Liver (tissue), 3 donors: Measurements from ENCODE around the gene CLEC18C.
"Not testable (repeated sequence)": the region's sequence is repeated elsewhere in the genome, so short reads cannot be mapped to it uniquely, and the experiment has no call there.

Experiments used
- EGR1 ChIP-seq, 2 donors: IDR thresholded peaks; 2 replicates each; pipeline ENCODE4 v1.6.1; 2016 to 2018; ENCODE audit warnings: antibody characterized with exemption in 2 of 2, low read depth in 2 of 2
- JUND ChIP-seq, 2 donors: IDR thresholded peaks; 2 replicates each; pipeline ENCODE4 v1.6.1; 2016; ENCODE audit warnings: antibody characterized with exemption in 2 of 2
- RAD21 ChIP-seq, 2 donors: IDR thresholded peaks; 2 replicates each; pipeline ENCODE4 v1.6.1; 2016; ENCODE audit warnings: antibody characterized with exemption in 2 of 2, mild to moderate bottlenecking in 2 of 2
- SP1 ChIP-seq: IDR thresholded peaks from 2 replicates; pipeline ENCODE4 v1.6.1; 2018; ENCODE audit warnings: antibody characterized with exemption, mild to moderate bottlenecking
- YY1 ChIP-seq: IDR thresholded peaks from 2 replicates; pipeline ENCODE4 v1.6.1; 2016; ENCODE audit warnings: antibody characterized with exemption, mild to moderate bottlenecking
- TF ChIP-seq, protein P1 (sequence below): fragments of 150-350 bp; IDR thresholded peaks from 2 replicates; pipeline ENCODE4 v1.5.1; 2017; ENCODE audit warnings: improper control_type of control experiment, low read depth, low read length; ENCODE audit not compliant: missing input control
- TF ChIP-seq, protein P2 (sequence below): IDR thresholded peaks from 2 replicates; pipeline ENCODE4 v1.6.1; 2016; ENCODE audit warnings: antibody characterized with exemption
- TF ChIP-seq, protein P3 (sequence below): IDR thresholded peaks from 2 replicates; pipeline ENCODE4 v1.6.1; 2016; ENCODE audit warnings: antibody characterized with exemption
- TF ChIP-seq, protein P4 (sequence below): IDR thresholded peaks from 2 replicates; pipeline ENCODE4 v1.6.1; 2016; ENCODE audit warnings: antibody characterized with exemption, mild to moderate bottlenecking
- TF ChIP-seq, protein P5 (sequence below): IDR thresholded peaks from 2 replicates; pipeline ENCODE4 v1.6.1; 2016; ENCODE audit warnings: antibody characterized with exemption
- donor health status: healthy.
- donor health status: healthy.

DNA sequence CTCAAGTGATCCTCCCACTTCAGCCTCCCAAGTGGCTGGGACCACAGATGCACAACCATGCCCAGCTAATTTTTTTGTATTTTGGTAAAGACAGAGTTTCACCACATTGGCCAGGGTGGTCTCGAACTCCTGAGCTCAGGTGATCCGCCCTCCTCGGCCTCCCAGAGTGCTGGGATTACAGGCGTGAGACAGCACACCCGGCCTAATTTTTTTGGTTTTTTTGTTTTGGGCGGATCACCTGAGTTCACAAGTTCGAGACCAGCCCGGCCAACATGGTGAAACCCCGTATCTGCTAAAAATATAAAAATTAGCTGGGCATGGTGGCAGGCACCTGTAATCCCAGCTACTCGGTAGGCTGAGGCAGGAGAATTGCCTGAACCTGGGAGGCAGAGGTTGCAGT lies 18.9 kb upstream of the CLEC18C start:
- TF ChIP-seq, protein P1, sequence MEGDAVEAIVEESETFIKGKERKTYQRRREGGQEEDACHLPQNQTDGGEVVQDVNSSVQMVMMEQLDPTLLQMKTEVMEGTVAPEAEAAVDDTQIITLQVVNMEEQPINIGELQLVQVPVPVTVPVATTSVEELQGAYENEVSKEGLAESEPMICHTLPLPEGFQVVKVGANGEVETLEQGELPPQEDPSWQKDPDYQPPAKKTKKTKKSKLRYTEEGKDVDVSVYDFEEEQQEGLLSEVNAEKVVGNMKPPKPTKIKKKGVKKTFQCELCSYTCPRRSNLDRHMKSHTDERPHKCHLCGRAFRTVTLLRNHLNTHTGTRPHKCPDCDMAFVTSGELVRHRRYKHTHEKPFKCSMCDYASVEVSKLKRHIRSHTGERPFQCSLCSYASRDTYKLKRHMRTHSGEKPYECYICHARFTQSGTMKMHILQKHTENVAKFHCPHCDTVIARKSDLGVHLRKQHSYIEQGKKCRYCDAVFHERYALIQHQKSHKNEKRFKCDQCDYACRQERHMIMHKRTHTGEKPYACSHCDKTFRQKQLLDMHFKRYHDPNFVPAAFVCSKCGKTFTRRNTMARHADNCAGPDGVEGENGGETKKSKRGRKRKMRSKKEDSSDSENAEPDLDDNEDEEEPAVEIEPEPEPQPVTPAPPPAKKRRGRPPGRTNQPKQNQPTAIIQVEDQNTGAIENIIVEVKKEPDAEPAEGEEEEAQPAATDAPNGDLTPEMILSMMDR: not testable (repeated sequence)
- TF ChIP-seq, protein P2, sequence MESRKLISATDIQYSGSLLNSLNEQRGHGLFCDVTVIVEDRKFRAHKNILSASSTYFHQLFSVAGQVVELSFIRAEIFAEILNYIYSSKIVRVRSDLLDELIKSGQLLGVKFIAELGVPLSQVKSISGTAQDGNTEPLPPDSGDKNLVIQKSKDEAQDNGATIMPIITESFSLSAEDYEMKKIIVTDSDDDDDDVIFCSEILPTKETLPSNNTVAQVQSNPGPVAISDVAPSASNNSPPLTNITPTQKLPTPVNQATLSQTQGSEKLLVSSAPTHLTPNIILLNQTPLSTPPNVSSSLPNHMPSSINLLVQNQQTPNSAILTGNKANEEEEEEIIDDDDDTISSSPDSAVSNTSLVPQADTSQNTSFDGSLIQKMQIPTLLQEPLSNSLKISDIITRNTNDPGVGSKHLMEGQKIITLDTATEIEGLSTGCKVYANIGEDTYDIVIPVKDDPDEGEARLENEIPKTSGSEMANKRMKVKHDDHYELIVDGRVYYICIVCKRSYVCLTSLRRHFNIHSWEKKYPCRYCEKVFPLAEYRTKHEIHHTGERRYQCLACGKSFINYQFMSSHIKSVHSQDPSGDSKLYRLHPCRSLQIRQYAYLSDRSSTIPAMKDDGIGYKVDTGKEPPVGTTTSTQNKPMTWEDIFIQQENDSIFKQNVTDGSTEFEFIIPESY: not testable (repeated sequence)
- TF ChIP-seq JUND (IDR thresholded peaks at IDR 0.05); SP1; RAD21 (IDR thresholded peaks at IDR 0.05); YY1; EGR1 (IDR thresholded peaks at IDR 0.05; ENCODE audit: low read depth in 2 of 2): not testable (repeated sequence)
- TF ChIP-seq, protein P3, sequence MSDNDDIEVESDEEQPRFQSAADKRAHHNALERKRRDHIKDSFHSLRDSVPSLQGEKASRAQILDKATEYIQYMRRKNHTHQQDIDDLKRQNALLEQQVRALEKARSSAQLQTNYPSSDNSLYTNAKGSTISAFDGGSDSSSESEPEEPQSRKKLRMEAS: not testable (repeated sequence)
- TF ChIP-seq, protein P4, sequence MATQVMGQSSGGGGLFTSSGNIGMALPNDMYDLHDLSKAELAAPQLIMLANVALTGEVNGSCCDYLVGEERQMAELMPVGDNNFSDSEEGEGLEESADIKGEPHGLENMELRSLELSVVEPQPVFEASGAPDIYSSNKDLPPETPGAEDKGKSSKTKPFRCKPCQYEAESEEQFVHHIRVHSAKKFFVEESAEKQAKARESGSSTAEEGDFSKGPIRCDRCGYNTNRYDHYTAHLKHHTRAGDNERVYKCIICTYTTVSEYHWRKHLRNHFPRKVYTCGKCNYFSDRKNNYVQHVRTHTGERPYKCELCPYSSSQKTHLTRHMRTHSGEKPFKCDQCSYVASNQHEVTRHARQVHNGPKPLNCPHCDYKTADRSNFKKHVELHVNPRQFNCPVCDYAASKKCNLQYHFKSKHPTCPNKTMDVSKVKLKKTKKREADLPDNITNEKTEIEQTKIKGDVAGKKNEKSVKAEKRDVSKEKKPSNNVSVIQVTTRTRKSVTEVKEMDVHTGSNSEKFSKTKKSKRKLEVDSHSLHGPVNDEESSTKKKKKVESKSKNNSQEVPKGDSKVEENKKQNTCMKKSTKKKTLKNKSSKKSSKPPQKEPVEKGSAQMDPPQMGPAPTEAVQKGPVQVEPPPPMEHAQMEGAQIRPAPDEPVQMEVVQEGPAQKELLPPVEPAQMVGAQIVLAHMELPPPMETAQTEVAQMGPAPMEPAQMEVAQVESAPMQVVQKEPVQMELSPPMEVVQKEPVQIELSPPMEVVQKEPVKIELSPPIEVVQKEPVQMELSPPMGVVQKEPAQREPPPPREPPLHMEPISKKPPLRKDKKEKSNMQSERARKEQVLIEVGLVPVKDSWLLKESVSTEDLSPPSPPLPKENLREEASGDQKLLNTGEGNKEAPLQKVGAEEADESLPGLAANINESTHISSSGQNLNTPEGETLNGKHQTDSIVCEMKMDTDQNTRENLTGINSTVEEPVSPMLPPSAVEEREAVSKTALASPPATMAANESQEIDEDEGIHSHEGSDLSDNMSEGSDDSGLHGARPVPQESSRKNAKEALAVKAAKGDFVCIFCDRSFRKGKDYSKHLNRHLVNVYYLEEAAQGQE: not testable (repeated sequence)
- TF ChIP-seq, protein P5, sequence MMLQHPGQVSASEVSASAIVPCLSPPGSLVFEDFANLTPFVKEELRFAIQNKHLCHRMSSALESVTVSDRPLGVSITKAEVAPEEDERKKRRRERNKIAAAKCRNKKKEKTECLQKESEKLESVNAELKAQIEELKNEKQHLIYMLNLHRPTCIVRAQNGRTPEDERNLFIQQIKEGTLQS: not testable (repeated sequence)
